T-helper 1 cell treated with Interleukin-12 subunit alpha and Interleukin-12 subunit beta and Interleukin-4 antibody, amounts not matched to agents 30 ng/mL and 1 ng/mL, for 36 hours (primary cell): Measurements from ENCODE around the gene CYP1A2. TPM values are rescaled to one million over a fixed set of nuclear protein-coding genes. Genes with fewer than 3 reads are reported as not detected.

Source experiments
- intact Hi-C: fragments of 100-400 bp; cut with micrococcal nuclease; formaldehyde crosslinking; loops from one replicate; pipeline ENCODE4 v1.15.1; 2024
- total RNA-seq: library from RNA; stranded (reverse); gene quantifications from 2 replicates; pipeline ENCODE4 v1.2.3, GENCODE V29; 2022

The CYP1A2 gene
- total RNA-seq, 1 donor from 2014 or later: not detected

DNA sequence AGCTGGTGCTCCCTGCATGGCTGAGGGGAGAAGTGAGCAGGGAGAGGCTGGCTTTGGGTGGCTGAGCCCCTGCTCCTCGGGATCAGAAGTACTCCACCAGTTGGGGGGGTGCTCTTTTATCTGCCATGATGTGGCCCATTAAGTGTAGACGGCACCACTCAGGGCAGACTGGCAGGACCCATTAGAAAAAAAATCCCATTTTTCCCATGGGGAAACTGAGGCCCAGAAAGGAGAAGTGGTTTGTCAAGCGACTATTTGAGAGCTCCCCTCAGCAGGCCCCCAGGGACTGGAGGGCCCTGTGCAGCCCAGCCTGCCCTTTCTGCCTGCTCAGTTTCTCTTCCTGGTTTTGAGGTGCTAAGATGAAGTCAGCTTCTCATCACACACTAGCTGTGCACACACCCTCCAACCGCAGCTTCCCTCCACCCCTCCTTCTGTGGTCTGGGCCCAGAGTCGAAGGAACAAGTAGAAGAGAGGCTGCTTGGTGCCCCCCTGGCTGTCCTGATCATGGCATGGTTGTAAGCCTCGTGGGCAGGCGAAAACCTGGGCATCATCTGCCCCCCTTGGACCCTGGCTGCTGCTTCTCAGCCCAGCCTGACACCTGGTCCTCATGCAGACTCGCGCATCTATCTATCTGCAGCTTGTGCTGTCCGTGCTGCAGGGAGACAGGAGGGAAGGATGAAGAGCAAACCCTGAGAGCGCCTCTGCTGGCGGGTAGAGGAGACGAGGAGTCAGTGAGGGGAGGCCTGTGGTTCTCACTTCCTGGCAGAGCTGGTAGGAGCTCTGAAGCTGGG lies 38.8 kb downstream of the CYP1A2 start:
- intact Hi-C loops: loop anchor here (1.0 to 10.0 kb wide), 12 partner anchors 7 to 837 kb away; partner anchors contain the start of genes ARID3B, C15orf39, COX5A and MAN2C1

DNA sequence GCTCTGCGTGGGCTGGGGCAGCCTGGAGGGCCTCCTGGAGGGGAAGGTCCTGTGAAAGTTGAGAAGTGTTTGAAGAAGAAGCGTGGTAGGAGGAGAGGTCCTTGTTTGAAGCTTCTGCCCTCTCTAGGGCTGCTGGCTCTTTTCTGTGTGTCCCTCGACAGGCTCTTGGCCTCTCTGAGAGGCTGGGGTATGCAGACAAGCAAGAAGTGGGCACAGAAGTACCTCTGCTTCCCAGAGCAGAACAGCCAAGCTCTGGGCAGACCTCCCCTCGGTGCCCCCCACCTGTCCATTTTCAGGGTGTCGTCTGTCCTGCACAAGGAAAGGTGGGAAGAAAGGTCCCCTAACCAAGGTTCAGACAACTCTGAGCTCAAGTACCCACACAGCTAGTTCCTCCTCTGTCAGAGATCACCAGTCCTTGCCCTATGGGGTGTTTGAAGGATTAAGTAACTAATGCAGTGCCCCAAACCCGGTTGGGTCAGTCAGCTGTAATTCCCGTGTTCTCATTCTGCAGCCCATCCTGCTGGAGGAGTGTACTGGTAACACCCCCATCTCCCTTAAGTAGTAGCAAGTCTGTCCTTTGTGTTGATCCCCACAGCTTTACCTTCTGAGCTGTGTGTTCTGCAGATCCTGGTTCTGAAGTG lies 39.5 kb downstream of the CYP1A2 start:
- intact Hi-C loops: loop anchor here (1.0 to 10.0 kb wide), 9 partner anchors 8 to 837 kb away; partner anchors contain the start of genes C15orf39, COX5A, MAN2C1 and PTPN9

GRCh38 chr15:74788683-74789151 lies 40.1 kb downstream of the CYP1A2 start:
- intact Hi-C loops: loop anchor here (1.0 to 10.0 kb wide), 9 partner anchors 8 to 836 kb away; partner anchors contain the start of genes C15orf39, COX5A, MAN2C1 and PTPN9

DNA sequence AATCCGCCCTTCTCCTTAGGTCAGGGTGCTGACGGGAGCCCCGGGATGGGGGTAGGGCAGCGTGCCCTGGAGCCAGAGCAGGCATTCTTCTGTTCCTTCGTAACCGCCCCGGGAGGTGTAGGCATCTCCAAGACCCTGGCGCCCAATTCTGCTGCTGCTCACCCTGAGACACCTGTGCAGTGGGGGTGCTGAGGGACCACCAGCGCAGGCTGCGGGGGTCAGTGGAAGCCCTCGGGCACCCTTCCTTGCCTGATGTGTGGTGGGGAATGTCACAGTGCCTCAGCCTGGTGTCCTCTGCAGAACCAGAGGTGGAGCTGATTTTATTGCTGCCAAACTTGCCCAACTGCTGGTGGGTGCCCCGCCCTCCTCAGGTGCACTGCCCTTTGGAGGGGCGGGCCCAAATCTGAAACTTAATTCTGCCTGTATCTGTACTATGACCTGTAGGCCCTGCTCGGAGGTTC lies 40.6 kb downstream of the CYP1A2 start:
- intact Hi-C loops: loop anchor here (2.0 to 10.0 kb wide), 6 partner anchors 84 to 836 kb away; partner anchors contain the start of genes C15orf39, MAN2C1, PTPN9 and SCAMP2

- intact Hi-C loops: loop anchor here (2.0 to 10.0 kb wide), 6 partner anchors 83 to 835 kb away; partner anchors contain the start of genes C15orf39, MAN2C1, PTPN9 and SCAMP2
These were observed 41.1 kb downstream of the CYP1A2 start for GRCh38 chr15:74789741-74790079.

GRCh38 chr15:74790080-74790916 lies 41.7 kb downstream of the CYP1A2 start:
- intact Hi-C loops: no loop called here

GRCh38 chr15:74791007-74791406 lies 42.4 kb downstream of the CYP1A2 start:
- intact Hi-C loops: no loop called here

GRCh38 chr15:74791667-74792066 lies 43.0 kb downstream of the CYP1A2 start:
- intact Hi-C loops: no loop called here

DNA sequence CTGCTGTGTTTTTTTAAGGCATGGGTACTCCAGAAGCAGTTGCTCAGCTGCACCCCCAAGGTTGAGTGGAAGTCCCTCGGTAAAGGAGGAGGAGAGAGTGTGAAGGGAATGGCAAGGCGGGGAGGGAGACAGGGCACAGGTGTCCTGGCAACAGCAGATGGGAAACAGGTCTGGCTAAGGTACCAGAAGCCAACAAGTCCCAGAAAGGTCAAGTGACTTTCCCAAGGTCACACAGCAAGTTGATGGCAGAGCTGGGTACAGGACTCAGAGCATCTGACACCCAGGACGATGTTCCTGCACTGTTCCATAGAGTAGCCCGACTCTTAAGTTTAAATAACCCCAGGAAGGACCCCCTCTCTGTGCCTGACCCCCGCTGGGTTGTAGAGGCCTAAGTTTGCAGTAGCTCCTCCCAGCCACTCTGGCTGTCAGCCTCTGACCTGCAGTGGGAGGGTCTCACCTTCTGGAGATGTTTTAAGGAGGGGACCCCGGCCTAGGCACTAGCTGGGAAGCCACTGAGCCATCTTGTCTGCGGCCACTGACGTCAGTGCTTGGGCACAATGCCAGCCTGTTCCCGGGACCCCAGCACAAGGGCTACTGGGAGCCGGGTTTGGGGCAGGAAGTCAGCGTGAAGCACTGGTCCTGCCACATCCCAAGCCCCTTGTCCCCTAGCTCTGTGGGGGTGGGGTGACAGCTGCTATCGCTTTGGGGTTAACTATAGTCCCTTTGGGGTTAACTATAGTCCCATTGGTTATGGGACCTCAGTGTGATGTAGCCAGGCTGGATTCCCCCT lies 43.8 kb downstream of the CYP1A2 start:
- intact Hi-C loops: loop anchor here (1.0 kb wide), 1 partner anchor 21 kb away; no protein-coding TSS in a partner anchor

- intact Hi-C loops: loop anchor here (1.0 kb wide), 1 partner anchor 22 kb away; no protein-coding TSS in a partner anchor
These were observed 44.7 kb downstream of the CYP1A2 start for GRCh38 chr15:74793135-74794028.

GRCh38 chr15:74794248-74794969 lies 45.8 kb downstream of the CYP1A2 start:
- intact Hi-C loops: no loop called here

GRCh38 chr15:74794970-74795349 lies 46.3 kb downstream of the CYP1A2 start:
- intact Hi-C loops: no loop called here

DNA sequence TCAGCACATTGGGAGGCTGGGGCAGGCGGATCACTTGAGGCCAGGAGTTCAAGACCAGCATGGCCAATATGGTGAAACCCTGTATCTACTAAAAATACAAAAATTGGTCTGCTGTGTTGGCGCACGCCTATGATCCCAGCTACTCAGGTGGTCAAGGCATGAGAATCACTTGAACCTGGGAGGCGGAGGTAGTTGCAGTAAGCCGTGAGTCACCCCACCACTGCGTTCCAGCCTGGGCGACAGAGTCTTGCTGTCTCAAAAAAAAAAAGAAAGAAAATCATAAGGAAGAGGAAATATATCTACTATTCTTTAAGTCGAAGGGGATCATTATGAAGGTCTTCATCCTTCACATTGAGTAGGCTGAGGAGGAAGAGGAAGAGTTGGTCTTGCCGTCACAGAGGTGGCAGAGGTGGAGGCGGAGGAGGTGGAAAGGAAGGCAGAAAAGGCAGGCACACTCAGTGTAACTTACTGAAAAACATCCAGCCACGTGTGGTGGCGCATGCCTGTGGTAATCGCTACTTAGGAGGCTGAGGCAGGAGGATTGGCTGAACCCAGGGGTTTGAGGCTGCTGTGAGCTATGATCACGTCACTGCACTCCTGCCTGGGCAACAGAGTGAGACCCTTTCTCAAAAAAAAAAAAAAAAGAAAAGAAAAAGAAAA lies 47.5 kb downstream of the CYP1A2 start:
- intact Hi-C loops: no loop called here

GRCh38 chr15:74798388-74799254 lies 50.0 kb downstream of the CYP1A2 start:
- intact Hi-C loops: no loop called here

GRCh38 chr15:74799255-74799855 lies 50.7 kb downstream of the CYP1A2 start:
- intact Hi-C loops: no loop called here

DNA sequence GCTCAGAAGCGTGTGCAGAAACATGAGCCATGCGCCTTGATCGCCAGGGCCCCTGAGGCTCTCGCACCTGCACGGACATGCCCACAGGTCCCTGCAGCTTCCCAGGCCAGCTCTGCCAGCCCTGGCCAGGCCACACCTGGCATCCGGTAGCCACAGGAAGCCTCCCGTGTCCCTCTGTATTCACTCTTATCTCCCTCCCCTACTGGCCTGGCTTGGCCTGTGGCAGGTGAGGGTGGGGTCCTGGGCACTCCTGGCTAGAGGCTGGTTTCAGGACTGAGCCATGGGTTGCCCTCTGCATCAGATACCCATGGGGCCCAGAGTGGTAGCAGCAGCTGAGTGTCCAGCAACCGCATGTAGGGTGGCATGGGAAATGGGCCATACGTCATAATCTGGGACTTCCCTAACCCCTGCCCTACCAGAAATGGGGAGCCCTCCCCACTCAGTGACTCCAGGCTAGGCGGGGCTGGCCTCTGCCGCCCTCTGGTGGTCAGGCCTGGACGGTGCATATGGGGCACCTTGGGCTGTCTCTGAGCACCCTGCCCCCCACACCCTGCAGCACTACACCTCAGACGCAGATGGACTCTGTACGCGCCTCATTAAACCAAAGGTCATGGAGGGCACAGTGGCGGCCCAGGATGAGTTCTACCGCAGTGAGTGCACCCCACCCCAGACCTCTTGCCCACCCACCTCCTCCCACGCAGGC lies 51.4 kb downstream of the CYP1A2 start:
- intact Hi-C loops: loop anchor here (1.0 to 2.0 kb wide), 4 partner anchors 12 to 165 kb away; partner anchors contain the start of gene CYP1A1
